HG03565 (cell line): ENCODE results near the gene ALPP.

Experiments
- ATAC-seq: cut with Tn5 transposase; IDR thresholded peaks from one replicate; pipeline ENCODE4 v1.9.1; 2021; ENCODE audit warnings: mild to moderate bottlenecking, moderate library complexity; ENCODE audit not compliant: unreplicated experiment

The ALPP gene

DNA sequence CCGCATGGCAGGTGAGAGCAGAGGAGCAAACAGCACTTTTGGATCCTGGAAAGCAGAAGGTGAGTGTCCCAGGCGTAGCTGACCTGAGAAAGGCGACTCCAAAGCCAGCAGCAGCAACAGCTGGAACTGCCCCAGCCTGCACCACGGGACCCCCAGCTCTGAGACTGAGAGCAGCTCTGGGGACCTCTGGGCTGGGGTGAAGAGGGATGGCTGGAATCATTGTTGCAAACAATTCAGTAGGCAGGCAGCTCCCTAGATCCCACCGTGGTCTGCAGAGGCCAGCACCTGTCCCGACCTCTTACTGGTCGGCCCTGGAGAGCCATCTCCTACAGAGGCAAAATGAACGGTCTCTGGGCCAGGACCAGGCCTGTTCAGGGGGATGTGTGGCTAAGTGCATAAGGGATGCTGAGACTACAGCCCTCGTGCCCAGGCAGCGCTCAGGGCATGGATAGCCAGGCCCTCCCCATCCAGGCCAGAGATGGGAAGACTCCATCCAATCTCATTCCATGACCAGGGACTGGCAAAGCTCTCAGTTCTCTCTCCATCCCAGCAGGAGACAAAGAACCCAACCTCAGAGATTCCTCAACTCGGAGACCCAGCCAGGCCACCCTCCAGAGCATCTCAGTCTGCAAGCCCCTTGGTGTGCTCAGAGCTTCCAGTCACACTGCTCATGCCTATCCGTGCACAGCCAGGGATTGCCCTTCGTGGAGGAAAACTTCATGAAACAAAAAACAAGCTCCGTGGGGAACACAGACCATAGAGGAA, 38.2 kb upstream of the ALPP start:
- ATAC-seq: no peak

DNA sequence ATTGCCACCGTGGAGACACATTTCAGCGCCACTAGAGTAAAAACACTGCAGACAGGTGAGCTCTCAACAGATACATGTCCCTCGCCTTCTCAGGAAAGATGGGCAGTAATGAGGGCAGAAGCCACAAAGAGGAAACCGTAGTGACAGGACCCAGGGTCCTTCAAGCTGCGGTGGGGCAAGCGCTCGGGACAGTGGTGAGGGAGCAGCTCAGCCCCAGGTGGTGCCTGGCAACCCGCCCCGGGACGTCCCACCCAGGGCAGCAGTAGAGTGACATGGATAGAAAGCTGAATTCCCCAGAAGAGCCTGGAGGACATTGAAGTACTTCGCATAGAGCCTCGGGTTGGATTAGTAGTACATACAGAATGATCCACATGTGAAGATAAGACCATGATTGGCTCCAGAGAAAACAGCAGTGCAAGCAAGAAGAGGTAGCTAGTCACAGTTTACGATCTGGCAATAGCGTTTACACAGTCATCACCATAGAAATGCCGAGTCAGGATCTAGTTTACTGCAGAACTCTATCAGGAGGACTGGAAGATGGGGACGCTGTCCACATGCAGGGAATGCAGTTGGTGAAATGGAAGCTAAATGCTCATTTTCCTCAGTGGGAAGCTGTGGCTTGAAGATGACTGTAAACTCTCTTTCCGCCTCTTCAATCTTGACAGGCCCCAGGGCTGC, 37.4 kb upstream of the ALPP start:
- no peak for ATAC-seq

DNA sequence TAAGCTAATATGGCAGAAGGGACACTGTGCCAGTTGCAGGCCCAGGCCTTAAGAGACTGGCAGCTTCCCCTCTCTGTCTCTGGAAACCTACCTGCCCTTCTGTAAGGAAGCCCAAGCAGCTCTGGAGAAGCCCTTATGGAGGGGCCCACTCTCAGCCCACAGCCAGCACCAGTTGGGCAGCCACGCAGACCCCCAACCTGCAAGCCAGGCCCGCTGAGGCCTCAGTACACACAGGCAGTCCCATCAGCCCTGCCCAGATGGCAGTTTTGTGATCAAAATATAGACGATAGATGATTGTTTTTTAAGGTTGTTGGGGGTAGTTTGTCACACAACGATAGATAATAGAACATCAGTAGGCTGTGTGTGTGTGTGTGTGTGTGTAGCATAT, 36.8 kb upstream of the ALPP start:
- no peak for ATAC-seq

DNA sequence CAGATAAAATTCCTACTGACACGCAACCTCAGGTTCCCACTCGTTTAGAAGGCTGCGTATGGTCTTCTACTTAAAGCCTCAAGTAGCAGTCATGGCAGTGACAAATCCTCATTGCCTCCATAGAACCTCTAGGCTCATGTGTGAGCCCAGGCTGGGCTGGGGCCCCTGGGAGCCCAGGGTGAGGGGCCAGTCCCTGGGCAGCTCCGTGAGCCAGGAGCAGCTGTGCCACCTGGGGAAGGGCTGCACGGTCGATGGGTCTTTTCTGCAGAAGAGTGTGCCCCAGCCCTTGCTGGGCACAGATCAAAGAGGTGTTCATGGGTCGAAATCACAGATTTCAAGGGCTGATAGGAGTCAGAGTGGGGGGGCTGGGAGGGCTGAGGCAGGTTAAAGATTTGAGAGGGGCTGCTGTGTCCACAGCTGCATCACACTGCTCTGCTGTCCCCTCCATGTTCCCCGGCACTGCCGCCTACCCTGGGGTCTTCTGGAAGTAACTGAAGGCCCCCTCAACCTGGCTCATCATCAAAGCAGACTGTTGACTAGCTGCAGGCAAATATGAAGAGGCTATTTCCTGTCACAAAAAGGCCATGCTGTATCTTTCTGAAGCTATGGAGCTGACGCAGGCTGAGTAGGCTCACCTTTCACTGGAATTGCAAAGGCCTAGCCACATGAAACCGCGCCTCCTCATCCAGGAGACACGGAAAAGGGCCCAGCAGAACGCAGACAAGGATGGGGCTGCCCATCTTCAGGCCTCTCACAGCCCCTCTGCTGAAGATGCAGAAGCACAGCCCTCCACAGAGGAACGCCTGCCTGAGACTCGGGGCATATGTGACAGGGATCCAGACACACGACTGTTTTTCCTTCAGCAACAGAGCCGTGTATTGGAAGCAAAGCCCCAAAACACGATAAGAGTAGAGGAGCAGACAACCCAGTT, 35.7 kb upstream of the ALPP start:
- no peak for ATAC-seq

DNA sequence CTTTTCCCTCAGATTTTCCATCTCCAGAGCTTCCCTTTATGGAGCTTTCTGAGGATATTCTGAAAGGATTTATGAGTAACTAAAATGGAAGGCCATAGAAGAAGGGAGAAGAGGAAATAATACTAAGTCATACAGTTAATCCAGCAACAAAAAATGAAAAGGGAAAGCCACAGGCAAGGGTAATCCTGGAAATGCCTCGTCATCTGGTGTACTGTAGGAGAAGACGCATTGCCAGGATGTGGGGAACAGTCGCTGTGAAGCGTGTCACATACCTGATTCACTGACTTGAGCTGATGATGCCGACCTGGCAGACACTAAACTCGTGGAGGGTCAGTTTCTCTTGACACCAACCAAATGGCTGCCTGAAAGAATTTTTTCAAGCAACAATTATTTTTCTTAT, 34.7 kb upstream of the ALPP start:
- ATAC-seq: no peak

DNA sequence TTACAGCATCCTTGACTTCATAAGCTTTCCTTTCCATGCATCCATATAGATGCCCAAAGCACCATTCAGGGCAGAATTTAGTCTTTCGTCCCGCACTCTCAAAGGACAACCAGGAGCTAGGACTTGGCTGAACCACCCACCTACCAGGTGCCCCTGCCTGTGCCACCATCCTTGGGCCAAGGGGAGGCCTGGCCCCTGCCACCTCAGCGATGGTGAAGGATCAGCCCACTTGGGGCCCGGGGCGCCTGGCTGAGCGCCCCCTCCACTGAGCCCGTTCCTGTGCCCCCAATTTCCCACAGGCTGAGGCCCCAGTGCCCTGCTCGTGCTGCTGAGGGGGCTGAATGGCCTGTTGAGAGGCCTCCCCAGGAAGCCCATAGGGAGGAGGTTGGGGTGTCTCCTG, 33.3 kb upstream of the ALPP start:
- no peak for ATAC-seq

DNA sequence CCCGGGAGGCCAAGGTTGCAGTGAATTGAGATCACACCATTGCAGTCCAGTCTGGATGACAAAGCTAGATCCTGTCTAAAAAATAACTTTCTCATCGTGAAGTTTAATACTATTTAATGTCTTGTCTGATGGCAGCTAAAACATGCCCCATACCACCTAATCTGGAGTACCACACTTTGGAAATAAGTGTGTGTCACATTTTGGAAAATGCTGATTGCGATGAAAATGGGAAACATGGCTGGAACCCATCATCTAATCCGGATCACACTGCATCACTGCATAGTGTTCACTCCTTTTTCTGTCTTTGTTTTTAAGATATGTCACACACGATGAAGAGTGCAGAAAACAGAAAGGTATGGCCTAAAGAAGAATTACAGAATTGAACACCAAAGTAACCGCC, 31.2 kb upstream of the ALPP start:
- no peak for ATAC-seq

DNA sequence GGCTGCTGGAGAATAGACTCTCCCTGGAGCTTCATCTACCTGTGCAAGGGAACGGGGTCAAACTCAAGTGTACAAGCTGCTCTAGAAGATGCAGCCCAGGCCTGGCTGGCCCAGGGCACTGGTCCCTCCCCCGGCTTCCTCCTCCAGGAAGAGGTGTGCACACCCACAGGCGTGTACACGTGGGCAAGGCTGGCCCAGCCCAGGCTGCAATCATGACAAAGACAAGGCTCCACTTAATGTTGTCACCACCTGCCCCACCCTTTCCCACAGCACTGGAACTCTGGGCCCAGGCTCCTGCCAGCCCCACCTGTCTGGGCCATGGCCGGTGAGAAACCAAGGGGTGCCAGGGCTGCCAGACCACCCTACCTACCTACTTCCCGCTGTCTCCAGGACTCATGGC, 29.6 kb upstream of the ALPP start:
- ATAC-seq: no peak

DNA sequence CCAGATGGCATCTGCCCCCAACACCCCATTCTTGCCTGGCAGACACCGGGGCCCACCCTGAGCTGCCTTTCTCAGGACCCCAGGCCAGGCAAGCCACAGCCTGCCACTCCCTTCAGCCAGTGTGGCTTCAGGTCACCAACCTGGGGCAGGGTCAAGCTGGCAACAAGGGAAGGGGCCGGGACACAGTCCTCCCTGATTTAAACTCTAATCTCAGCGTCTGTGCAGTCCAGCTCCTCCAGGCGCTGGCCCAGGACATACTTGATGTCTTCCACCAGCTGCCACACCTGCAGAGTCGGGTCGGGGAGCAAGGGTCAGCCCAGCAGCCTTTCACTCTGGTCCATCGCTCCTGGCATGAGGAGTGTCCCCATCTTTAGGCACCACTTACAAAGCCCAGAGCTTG, 29.0 kb upstream of the ALPP start:
- ATAC-seq: no peak

DNA sequence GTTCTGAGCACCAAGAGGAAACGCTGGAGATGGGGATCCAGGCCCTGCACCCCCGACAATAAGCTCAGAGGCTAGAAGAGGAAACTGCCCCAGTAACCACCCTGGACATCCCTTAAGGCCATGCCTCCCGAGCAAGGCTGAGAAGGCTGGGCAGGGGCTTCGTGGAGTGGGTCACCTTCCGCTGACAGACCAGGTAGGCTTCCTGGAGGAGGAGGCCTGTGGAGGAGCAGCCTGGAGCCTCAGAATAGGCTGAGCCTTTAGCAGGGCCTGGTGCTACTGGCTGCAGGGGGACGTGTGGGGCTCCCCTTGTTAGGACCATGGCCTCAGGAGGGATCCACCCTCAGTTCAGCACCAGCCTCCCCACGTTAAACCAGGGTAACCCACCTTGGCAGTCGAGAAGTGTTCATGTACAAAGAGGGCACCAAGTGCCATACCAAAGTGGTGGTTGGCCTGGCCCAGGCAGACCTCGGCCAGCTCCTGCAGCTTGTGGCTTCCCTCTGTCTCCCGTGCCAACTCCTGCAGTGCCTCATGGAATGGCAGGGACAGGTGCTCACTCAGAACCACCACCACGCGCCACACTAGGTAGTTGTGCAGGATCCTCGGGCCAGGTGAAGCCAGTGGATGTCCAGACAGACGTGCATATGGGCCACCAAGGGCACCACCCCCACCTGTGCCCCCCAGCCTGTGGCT, 28.5 kb upstream of the ALPP start:
- ATAC-seq: no peak

DNA sequence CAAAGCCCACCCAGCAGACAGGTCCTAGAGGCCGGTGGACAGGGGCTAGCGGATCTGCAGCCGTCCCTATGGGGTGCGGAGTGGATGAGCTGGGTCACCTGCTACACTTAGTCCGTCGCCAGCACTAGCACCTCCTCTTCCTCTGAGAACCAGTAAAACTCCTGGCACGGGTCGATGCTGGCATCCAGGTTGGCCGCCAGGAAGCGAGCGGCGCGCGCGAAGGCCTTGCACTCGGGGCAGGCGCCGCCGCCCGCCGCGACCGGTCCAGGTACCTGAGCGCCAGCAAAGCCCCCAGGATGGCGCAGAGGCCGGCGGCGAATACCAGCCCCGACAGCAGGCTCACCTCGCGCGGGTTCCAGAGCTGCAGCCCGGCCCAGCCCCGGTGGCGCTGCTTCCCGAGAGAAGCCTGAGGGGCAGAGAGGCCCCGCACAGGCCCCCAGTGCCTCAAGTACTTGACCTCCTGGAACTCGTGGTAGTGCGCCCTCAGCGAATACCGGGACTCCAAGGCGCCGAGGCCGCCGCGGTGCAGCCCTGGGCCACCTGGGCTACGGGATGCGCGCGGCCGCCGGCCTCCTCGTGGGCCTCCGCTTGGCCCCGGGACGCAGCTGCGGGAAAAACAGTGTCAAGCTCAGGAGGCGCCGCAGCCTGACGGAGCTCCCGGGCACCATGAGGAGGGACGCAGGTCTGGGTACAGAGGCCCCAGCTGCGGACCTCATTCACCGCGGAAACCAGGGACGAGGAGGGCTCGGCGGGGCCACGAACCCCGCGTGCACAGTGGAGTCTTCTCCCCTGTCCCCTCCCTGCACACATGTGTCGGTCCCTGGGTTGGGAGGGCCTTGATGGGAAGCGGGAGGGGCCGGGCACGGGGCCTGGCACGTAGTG, 27.5 kb upstream of the ALPP start:
- no peak for ATAC-seq

DNA sequence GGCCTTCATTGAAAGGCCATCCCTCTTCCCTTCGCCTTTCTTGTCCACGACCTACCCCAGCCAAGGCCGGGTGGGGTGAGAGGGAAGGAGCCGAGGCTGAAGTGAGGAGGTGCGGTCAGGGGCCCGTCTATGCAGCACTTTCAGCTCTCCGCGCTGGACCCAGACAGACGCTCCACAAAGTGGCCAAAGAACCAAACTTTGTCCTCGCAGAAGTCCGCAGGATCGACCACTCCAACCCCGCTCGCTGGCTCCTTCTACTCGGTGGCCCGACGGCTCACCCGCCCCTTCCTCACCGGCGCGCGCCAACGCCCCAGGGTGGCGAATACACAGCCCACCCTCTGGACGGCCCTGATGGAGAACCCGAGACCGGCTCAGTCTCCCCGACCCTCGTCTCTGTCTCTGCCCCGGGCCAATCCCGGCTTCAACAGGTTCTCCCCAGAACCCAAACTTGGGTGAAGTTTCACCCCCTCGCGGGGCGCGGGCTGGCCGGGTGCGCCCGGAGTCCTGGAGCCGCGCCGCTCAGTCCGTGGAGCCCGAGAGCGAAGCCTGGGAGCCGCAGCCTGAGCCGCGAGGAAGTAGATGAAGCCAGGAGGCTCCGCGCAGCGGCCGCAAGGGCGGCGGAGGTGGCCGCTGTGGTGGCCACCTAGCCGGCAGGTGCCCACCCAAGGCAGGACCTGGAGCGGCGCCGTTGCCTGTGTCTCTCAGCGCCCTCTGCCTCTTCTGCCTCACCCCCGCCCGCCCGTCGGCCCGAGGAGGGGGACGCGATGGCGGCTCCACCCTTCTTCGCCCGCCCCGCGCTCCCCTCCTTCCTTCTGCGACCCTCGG, 26.7 kb upstream of the ALPP start:
- ATAC-seq: no peak

DNA sequence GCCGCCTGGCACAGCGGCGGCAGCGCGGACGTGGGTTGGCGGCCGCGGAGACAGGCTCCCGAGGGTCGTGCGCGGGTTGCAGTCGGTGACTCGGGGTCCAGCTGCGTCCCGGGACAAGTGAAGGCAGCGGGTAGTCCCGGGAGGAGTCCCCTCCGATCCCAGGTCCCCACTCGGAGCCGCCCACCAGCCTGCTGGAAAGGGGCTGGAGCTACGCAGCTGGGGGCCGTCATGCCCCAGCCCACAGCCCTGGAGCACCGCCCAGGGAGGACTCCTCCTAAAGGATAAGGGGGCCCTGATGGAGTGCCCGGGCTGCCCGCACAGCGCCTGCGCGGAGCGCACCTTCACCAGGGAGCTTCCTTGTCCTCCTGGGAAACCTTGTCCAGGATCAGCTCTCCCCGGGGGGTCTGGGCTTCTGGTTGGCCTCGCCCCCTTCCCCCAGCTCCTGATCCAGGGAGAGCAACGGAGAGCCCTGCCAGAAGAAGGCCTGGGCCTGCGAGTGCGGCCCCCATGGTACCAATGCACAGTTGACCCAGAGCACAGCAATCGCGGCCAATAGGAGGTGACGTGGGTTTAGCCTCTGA, 25.9 kb upstream of the ALPP start:
- no peak for ATAC-seq

DNA sequence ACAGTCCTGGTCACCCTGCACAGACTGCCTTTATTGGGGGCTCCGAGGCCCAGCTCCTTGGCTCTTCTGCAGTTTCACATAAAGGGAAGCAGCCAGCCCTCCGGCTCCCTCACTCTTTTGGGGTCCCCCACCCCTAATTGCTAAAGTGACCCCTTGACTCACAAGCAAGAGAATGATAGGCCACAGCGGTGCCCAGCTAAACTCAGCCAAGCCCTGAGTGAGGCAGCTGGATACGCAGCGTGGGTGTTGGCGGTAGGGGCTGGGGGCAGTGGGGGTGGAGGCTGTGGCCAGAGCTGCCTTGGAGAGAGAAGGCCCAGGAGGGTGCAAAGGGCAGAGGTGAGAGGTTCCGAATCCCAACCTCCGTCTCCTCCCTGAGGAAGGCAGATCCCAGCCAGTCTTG, 25.5 kb upstream of the ALPP start:
- ATAC-seq: no peak

DNA sequence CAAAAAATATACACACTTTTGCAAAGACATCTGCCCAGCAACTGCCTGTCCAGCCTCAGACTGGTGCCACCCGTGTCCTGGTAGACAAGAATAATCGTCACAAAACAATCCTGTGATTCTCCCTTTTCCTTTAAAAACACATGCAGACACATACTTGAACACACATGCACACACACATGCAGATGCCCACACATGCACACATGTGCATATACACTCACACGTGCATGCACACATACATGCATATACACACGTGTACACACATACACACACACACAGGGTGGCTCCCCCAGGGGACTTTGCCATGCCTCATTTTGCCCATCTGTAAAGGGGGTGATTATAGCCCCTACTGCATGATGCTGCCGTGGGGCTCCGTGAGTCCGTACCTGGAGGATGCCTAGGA, 24.9 kb upstream of the ALPP start:
- ATAC-seq: no peak

DNA sequence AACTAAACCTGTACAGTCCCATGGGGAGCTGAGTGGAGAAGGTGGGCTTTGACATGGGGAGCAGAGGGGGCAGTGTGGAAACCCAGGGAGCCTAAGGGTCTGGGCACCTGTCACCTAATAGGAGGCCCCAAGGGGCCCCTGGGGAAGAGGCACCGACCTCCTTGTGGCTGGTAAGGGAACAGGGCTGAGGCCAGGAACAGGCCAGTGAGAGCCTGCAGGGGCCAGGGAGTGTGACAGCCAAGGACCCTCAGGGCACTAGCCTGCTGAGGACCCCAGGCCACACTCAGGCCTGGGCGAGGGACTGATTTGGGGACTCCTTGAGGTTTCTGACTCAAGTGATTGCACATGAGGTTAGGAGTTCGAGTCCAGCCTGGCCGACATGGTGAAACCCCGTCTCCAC, 24.5 kb upstream of the ALPP start:
- no peak for ATAC-seq

DNA sequence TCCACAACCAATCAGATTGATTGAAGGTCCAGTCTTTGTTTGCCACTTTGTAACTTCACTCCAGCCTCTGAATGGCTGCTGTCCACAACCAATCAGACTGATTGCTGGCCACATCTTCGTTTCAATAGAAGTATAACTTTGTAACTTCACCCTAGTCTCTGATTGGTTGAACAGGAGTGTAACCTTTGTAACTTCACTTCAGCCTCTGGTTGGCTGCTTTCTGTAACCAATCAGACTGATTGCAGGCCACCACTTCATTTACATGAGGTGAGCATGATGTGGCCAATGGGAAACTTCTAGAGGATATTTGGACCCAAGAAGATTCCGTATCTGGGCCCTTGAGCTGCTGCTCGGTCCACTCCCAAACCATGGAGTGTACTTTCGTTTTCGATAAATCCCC, 16.9 kb upstream of the ALPP start:
- no peak for ATAC-seq

DNA sequence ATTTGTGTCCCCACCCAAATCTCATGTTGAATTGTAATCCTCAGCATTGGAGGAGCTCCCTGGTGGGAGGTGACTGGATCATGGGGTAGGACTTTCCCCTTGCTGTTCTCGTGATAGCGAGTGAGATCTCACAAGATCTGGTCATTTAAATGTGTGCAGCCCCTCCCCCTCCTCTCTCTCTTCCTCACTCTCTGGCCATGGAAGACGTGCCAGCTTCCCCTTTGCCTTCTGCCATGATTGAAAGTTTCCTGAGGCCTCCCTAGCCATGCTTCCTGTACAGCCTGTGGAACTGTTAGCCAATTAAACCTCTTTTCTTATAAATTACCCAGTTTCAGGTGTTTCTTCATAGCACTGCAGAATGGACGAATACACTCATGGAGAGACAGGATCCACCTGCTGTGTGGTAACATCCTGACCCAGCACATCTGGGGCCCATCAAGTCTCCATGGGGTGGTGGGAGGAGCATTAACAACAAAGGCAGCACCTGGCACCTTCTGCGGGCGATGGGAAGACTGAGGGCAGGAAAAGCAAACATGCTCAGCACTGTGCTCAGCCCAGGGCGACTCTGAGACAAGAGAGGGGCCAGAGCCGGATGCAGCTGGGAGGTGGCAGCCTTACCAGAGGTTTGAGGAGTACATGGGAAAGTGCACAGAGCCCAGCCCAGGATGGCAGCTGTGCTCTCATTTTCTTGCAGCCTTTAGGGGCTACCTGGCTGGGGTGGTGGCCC, 16.2 kb upstream of the ALPP start:
- ATAC-seq: no peak
